Stimulated activated naive CD8-positive, alpha-beta T cell treated with anti-CD3 and anti-CD28 coated beads, Interleukin-15, Interleukin-2, amounts not matched to agents 100 U/mL and 50 U/mL, for 24 hours (primary cell): Measurements from ENCODE around the gene TMEM233.

Experiments used
- ATAC-seq: fragments of 150-1000 bp; cut with Tn5 transposase; one replicate; pipeline ENCODE4 v1.10.0; 2021
- DNase-seq: peaks from one replicate; pipeline ENCODE4 v3.0.0; 2021

TMEM233 gene

GRCh38 chr12:119593578-119594398 is at the start of gene TMEM233:
Gene TMEM233 (plus strand): TSS chr12:119593774. CDS start chr12:119593849, 75 bp downstream.
- no peak for ATAC-seq

GRCh38 chr12:119544765-119545625 is 48.6 kb upstream of the TMEM233 start:
- DNase-seq (peak; percentile 58), ATAC-seq (peak; percentile 32)

More at GRCh38 chr12:119593578-119594398, at the start of gene TMEM233:
- DNase-seq = no peak

- no peak for ATAC-seq
Measured at GRCh38 chr12:119546340-119546739, 47.2 kb upstream of the TMEM233 start.

GRCh38 chr12:119547001-119547400 is 46.6 kb upstream of the TMEM233 start:
- DNase-seq = no peak

More at GRCh38 chr12:119546340-119546739, 47.2 kb upstream of the TMEM233 start:
- DNase-seq = no peak

GRCh38 chr12:119556854-119557253 is 36.7 kb upstream of the TMEM233 start:
- ATAC-seq = no peak
- no peak for DNase-seq

More at GRCh38 chr12:119547001-119547400, 46.6 kb upstream of the TMEM233 start:
- ATAC-seq = no peak

- ATAC-seq = no peak
Measured at GRCh38 chr12:119565404-119565803, 28.2 kb upstream of the TMEM233 start.

GRCh38 chr12:119570771-119571170 is 22.8 kb upstream of the TMEM233 start:
- ATAC-seq (no peak), DNase-seq (no peak)

More at GRCh38 chr12:119565404-119565803, 28.2 kb upstream of the TMEM233 start:
- DNase-seq = no peak

- ATAC-seq = no peak
Measured at GRCh38 chr12:119573086-119573485, 20.5 kb upstream of the TMEM233 start.

GRCh38 chr12:119574255-119574654 is 19.3 kb upstream of the TMEM233 start:
- ATAC-seq = no peak

More at GRCh38 chr12:119573086-119573485, 20.5 kb upstream of the TMEM233 start:
- DNase-seq = no peak

GRCh38 chr12:119576118-119576810 is 17.3 kb upstream of the TMEM233 start:
- DNase-seq (no peak), ATAC-seq (no peak)

More at GRCh38 chr12:119574255-119574654, 19.3 kb upstream of the TMEM233 start:
- DNase-seq = no peak

- no peak for DNase-seq
- ATAC-seq = no peak
Measured at GRCh38 chr12:119576915-119577314, 16.7 kb upstream of the TMEM233 start.

- ATAC-seq = peak; percentile 85
- no peak for DNase-seq
Measured at GRCh38 chr12:119578112-119578511, 15.5 kb upstream of the TMEM233 start.

- ATAC-seq (no peak), DNase-seq (no peak)
Measured at GRCh38 chr12:119589097-119589496, 4.5 kb upstream of the TMEM233 start.

- DNase-seq = no peak
- ATAC-seq = no peak
Measured at GRCh38 chr12:119589634-119590033, 3.9 kb upstream of the TMEM233 start.

- ATAC-seq (peak; percentile 28), DNase-seq (no peak)
Measured at GRCh38 chr12:119592232-119592631, 1.3 kb upstream of the TMEM233 start.

GRCh38 chr12:119594399-119594730 is 791 bp downstream of the TMEM233 start:
- no peak for DNase-seq
- no peak for ATAC-seq

- ATAC-seq (no peak), DNase-seq (no peak)
Measured at GRCh38 chr12:119594772-119595445, 1.3 kb downstream of the TMEM233 start.

- ATAC-seq = no peak
Measured at GRCh38 chr12:119598159-119598558, 4.6 kb downstream of the TMEM233 start.

GRCh38 chr12:119601877-119602733 is 8.5 kb downstream of the TMEM233 start:
- ATAC-seq = no peak
- DNase-seq = no peak

More at GRCh38 chr12:119598159-119598558, 4.6 kb downstream of the TMEM233 start:
- DNase-seq = no peak

- DNase-seq = no peak
- no peak for ATAC-seq
Measured at GRCh38 chr12:119602734-119603094, 9.1 kb downstream of the TMEM233 start.

- ATAC-seq (no peak), DNase-seq (no peak)
Measured at GRCh38 chr12:119603767-119604166, 10.2 kb downstream of the TMEM233 start.
